ENCODE measurements around the gene ZC3HAV1.

- TF ChIP-seq CTCF (IDR thresholded peaks at IDR 0.05; ENCODE audit: insufficient read depth, low read length) = no peak
- no peak for TF ChIP-seq POLR2AphosphoS5 (IDR thresholded peaks at IDR 0.05; ENCODE audit: low read depth)
- no peak for TF ChIP-seq REST (IDR thresholded peaks at IDR 0.05; ENCODE audit: insufficient replicate concordance, low read depth)
These were observed 3.3 kb upstream of the ZC3HAV1 start for GRCh38 chr7:139112741-139113250.

Data from HL-60 (cell line).